HG03520 (cell line): Measurements from ENCODE around the gene CNTNAP5.

Experiments used
- ATAC-seq: cut with Tn5 transposase; IDR thresholded peaks from one replicate; pipeline ENCODE4 v1.9.1; 2021; ENCODE audit warnings: mild to moderate bottlenecking, moderate library complexity; ENCODE audit not compliant: unreplicated experiment

CNTNAP5 gene

GRCh38 chr2:124586835-124587234, 561.7 kb downstream of the CNTNAP5 start:
- no peak for ATAC-seq

GRCh38 chr2:124589971-124590370, 564.9 kb downstream of the CNTNAP5 start:
- ATAC-seq: no peak

- ATAC-seq: no peak
These were observed 577.7 kb downstream of the CNTNAP5 start for GRCh38 chr2:124602759-124603158.

GRCh38 chr2:124604940-124605339, 579.9 kb downstream of the CNTNAP5 start:
- ATAC-seq: no peak

- ATAC-seq: no peak
These were observed 582.6 kb downstream of the CNTNAP5 start for GRCh38 chr2:124607679-124608078.

- ATAC-seq: no peak
These were observed 584.6 kb downstream of the CNTNAP5 start for GRCh38 chr2:124609667-124610066.

GRCh38 chr2:124610141-124610540, 585.1 kb downstream of the CNTNAP5 start:
- no peak for ATAC-seq

GRCh38 chr2:124610866-124611265, 585.8 kb downstream of the CNTNAP5 start:
- no peak for ATAC-seq

GRCh38 chr2:124623560-124623959, 598.5 kb downstream of the CNTNAP5 start:
- ATAC-seq: no peak

- no peak for ATAC-seq
These were observed 600.5 kb downstream of the CNTNAP5 start for GRCh38 chr2:124625561-124625960.

GRCh38 chr2:124626993-124627392, 601.9 kb downstream of the CNTNAP5 start:
- ATAC-seq: no peak

- ATAC-seq: no peak
These were observed 608.7 kb downstream of the CNTNAP5 start for GRCh38 chr2:124633812-124634211.

- ATAC-seq: no peak
These were observed 614.4 kb downstream of the CNTNAP5 start for GRCh38 chr2:124639524-124639923.

GRCh38 chr2:124640221-124640750, 615.2 kb downstream of the CNTNAP5 start:
- ATAC-seq: no peak

- ATAC-seq: no peak
These were observed 621.2 kb downstream of the CNTNAP5 start for GRCh38 chr2:124646166-124646815.

- ATAC-seq: no peak
These were observed 622.2 kb downstream of the CNTNAP5 start for GRCh38 chr2:124647245-124647644.

- ATAC-seq: no peak
These were observed 622.6 kb downstream of the CNTNAP5 start for GRCh38 chr2:124647663-124648062.

- ATAC-seq: no peak
These were observed 623.9 kb downstream of the CNTNAP5 start for GRCh38 chr2:124649001-124649400.

GRCh38 chr2:124652099-124652498, 627.0 kb downstream of the CNTNAP5 start:
- ATAC-seq: no peak

GRCh38 chr2:124658373-124658772, 633.3 kb downstream of the CNTNAP5 start:
- no peak for ATAC-seq

GRCh38 chr2:124661558-124661957, 636.5 kb downstream of the CNTNAP5 start:
- ATAC-seq: no peak

- ATAC-seq: no peak
These were observed 638.0 kb downstream of the CNTNAP5 start for GRCh38 chr2:124662946-124663644.
